Measurements from ENCODE around the gene NKAIN2.

- no peak for TF ChIP-seq CTCF (IDR thresholded peaks at IDR 0.05)
- no peak for TF ChIP-seq POLR2AphosphoS5 (IDR thresholded peaks at IDR 0.05)
- no peak for TF ChIP-seq POLR2A (IDR thresholded peaks at IDR 0.05)
These were observed 295.9 kb downstream of the NKAIN2 start for GRCh38 chr6:124099520-124099919.
